K562 (cell line): Measurements from ENCODE around the gene ROBO2.

Experiments
- CREB1 ChIP-seq, 2 experiments: sonication (generic) in 1 of 2; formaldehyde crosslinking in 1 of 2; IDR thresholded peaks; 2 replicates each; pipeline versions ENCODE4 v1.6.1 to v1.8.0; 2012 to 2022; ENCODE audit warnings: inconsistent platforms in 1 of 2, mild to moderate bottlenecking in 1 of 2, missing genetic modification reagents in 1 of 2, moderate library complexity in 1 of 2
- FOS ChIP-seq: IDR thresholded peaks from 3 replicates; pipeline ENCODE4 v1.6.1; 2011; ENCODE audit not compliant: insufficient read length; ENCODE audit errors: extremely low read depth
- MAX ChIP-seq: sonication (generic); formaldehyde crosslinking; IDR thresholded peaks from 2 replicates; pipeline ENCODE4 v1.9.0; 2022; ENCODE audit warnings: mild to moderate bottlenecking, missing genetic modification reagents
- NFE2 ChIP-seq: IDR thresholded peaks from 2 replicates; pipeline ENCODE4 v1.6.1; 2014; ENCODE audit warnings: antibody characterized with exemption, low read depth
- POLR3G ChIP-seq: IDR thresholded peaks from 2 replicates; pipeline ENCODE4 v1.6.1; 2011; ENCODE audit not compliant: insufficient read length, insufficient replicate concordance; ENCODE audit errors: extremely low read depth
- PPARD ChIP-seq: fragments of 250-450 bp; sonication (Bioruptor Pico); IDR thresholded peaks from 2 replicates; pipeline ENCODE4 v1.8.0; 2022; ENCODE audit warnings: inconsistent platforms, mild to moderate bottlenecking, moderate library complexity
- SMAD2 ChIP-seq: fragments of 150-350 bp; IDR thresholded peaks from 2 replicates; pipeline ENCODE4 v1.6.1; 2014; ENCODE audit warnings: low read depth, mild to moderate bottlenecking, low read length
- USF2 ChIP-seq: sonication (generic); formaldehyde crosslinking; IDR thresholded peaks from 2 replicates; pipeline ENCODE4 v1.5.0; 2020; ENCODE audit warnings: missing genetic modification reagents
- YY1 ChIP-seq, 3 experiments: IDR thresholded peaks; 2 replicates each; pipeline ENCODE4 v1.6.1; 2011; ENCODE audit warnings: low read length in 2 of 3, mild to moderate bottlenecking in 2 of 3, moderate library complexity in 2 of 3, borderline replicate concordance in 1 of 3, control low read depth in 1 of 3, low read depth in 1 of 3; ENCODE audit not compliant: insufficient read depth in 3 of 3, insufficient replicate concordance in 2 of 3, control insufficient read depth in 1 of 3, insufficient read length in 1 of 3; ENCODE audit errors: extremely low read depth in 1 of 3
- ZNF239 ChIP-seq: fragments of 250-450 bp; sonication (Bioruptor Pico); IDR thresholded peaks from 2 replicates; pipeline ENCODE4 v1.4.0; 2020; ENCODE audit warnings: mild to moderate bottlenecking
- ZNF277 ChIP-seq: fragments of 250-450 bp; sonication (Bioruptor Pico); IDR thresholded peaks from 2 replicates; pipeline ENCODE4 v1.8.0; 2022; ENCODE audit warnings: inconsistent platforms, mild to moderate bottlenecking, moderate library complexity, borderline replicate concordance

- TF ChIP-seq YY1 (IDR thresholded peaks at IDR 0.05; ENCODE audit: borderline replicate concordance in 1 of 3, control insufficient read depth in 1 of 3, extremely low read depth in 1 of 3, insufficient read depth in 3 of 3, insufficient read length in 1 of 3, insufficient replicate concordance in 2 of 3, low read depth in 1 of 3, low read length in 2 of 3) (no peak), NFE2 (no peak), SMAD2 (no peak), ZNF239 (CRISPR knock-in tag) (no peak), POLR3G (no peak), FOS (no peak), MAX (CRISPR knock-in tag) (no peak), USF2 (CRISPR knock-in tag) (no peak), ZNF277 (CRISPR knock-in tag) (no peak), CREB1 (IDR thresholded peaks at IDR 0.05) (no peak), CREB1 (CRISPR knock-in tag; IDR thresholded peaks at IDR 0.05) (no peak), PPARD (CRISPR knock-in tag) (no peak)
These were observed 110.1 kb downstream of the ROBO2 start for GRCh38 chr3:77150028-77150427.
